ENCODE results near the gene ADCK2. TPM values are rescaled to one million over a fixed set of nuclear protein-coding genes. Genes with fewer than 3 reads are reported as not detected.

The ADCK2 gene
- polyA plus RNA-seq, 1 of the 3 experiments (the other 2 are of a cell fraction) = 19.0 TPM

DNA sequence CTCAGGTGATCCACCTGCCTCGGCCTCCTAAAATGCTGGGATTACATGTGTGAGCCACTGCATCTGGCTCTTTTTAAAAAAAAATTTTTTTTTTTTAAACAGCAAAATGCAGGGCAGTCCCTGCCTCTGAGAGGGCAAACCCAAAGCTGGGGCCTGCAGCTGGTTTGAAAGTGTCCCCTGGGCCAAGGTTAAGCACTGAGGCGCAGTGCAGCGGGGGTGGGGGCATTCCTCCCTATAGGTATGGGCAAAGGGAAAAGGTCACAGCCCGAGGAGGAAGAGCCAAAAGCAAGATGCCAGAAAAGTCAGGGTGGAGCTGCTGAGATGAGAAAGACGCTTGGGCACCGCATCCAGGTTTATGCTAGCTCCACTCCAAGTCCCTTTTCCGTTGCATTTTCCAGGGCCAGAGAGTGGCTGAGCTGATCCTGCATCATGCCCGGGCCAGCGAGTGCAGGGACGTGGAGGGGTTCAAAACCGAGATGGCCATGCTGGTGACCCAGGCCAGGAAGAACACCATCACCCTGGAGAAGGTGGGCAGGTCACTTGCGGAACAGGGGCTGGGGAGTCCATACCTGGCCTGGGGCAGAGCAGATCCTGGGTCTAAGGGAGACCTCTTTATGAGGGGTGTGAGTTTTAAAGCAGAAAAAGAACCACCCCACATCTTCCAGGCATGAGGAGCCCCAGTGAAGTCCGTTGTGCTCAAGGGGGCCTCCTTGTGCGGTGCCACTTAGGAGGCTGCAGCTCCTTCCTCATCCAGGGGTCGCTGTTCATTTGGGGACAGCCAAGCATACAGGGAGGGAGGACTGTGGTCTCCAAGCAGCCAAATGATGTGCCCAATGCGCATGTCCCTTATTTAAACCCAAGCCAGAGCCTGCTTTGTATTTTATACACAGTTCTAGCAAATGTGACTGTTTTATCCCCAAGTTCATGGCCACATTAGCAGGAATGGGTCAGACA is 16.7 kb downstream of the ADCK2 start (continued):
- TF ChIP-seq, protein P1, sequence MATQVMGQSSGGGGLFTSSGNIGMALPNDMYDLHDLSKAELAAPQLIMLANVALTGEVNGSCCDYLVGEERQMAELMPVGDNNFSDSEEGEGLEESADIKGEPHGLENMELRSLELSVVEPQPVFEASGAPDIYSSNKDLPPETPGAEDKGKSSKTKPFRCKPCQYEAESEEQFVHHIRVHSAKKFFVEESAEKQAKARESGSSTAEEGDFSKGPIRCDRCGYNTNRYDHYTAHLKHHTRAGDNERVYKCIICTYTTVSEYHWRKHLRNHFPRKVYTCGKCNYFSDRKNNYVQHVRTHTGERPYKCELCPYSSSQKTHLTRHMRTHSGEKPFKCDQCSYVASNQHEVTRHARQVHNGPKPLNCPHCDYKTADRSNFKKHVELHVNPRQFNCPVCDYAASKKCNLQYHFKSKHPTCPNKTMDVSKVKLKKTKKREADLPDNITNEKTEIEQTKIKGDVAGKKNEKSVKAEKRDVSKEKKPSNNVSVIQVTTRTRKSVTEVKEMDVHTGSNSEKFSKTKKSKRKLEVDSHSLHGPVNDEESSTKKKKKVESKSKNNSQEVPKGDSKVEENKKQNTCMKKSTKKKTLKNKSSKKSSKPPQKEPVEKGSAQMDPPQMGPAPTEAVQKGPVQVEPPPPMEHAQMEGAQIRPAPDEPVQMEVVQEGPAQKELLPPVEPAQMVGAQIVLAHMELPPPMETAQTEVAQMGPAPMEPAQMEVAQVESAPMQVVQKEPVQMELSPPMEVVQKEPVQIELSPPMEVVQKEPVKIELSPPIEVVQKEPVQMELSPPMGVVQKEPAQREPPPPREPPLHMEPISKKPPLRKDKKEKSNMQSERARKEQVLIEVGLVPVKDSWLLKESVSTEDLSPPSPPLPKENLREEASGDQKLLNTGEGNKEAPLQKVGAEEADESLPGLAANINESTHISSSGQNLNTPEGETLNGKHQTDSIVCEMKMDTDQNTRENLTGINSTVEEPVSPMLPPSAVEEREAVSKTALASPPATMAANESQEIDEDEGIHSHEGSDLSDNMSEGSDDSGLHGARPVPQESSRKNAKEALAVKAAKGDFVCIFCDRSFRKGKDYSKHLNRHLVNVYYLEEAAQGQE (IDR thresholded peaks at IDR 0.05; ENCODE audit: low read depth, low read length) = no peak

DNA sequence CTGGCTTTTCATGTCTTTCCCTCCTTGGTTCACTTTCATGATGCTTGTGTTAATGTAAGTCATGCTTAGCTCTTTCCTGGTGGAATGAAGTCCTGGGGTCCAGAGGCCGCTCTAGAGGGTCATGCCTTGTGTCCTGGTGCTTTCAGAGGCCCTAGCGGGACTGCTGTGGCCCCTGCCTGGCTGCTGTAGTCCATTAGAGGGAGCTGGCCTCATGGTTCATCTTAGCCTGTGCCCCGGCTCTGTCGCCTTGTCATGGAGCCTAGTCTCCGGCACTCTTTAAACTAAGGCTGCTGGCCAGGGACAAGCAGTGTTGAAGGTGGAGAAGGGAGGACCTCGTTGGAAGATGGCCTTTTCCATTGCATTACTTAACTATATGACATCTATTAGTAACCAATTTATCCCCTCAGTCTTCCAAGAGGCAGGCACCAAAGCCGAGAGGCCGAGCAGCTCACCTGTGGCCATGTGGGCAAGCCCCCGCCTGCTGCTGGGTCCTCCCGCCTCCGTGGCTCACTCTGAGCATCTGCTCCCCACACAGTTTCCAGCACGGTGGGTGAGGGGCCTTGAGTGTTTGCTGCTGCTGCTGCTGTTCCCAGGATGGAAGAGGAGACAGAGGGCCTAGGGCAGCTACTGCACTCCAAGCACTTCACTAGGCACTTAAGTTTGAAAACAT is 18.8 kb downstream of the ADCK2 start:
- 95% methylated on average over 12 of the region's 12 CpGs for WGBS (ENCODE audit: low lambda C conversion rate)
- CTCF ChIA-PET = interaction anchor here (0.8 to 1.2 kb wide), 3 partner anchors 16 to 174 kb away, joined by 3 to 5 read pairs (median 3); no protein-coding TSS in a partner anchor
- H3K4me1 ChIP-seq (ENCODE audit: control insufficient read depth in 1 of 2, insufficient read depth in 2 of 2, low read depth in 1 of 2, low read length in 1 of 2) = peaks cover 6 to 7% of the 10 kb centered on the region in 2 experiments; a peak in 2 of 4 replicates
- H3F3A ChIP-seq (replicated peaks; ENCODE audit: insufficient read depth) = no peaks in the 10 kb centered on the region
- H3K9me2 ChIP-seq = no peaks in the 10 kb centered on the region
- H3K27me3 ChIP-seq (ENCODE audit: insufficient read depth) = no peaks in the 10 kb centered on the region
- no peak overlapping the region for H2AFZ ChIP-seq (ENCODE audit: low read depth)
- no peak for DNase-seq
- no peaks in the 10 kb centered on the region for H3K9me3 ChIP-seq
- no peak overlapping the region for H3K4me2 ChIP-seq
- POLR2A ChIA-PET = no interaction called here
- H3K79me2 ChIP-seq (ENCODE audit: insufficient read depth) = no peaks in the 10 kb centered on the region
- H4K20me1 ChIP-seq (ENCODE audit: insufficient read depth) = no peaks in the 10 kb centered on the region
- no peak overlapping the region for H3K27ac ChIP-seq (ENCODE audit: low read depth in 2 of 2, low read length in 1 of 2)
- H3K36me3 ChIP-seq (replicated peaks in 1 of 2; ENCODE audit: control insufficient read depth in 1 of 2, insufficient read depth in 2 of 2, low read length in 1 of 2) = peaks cover 5 to 11% of the 10 kb centered on the region in 2 experiments
- no peak overlapping the region for H3K9ac ChIP-seq
- H3K4me3 ChIP-seq (ENCODE audit: low read depth in 2 of 2, low read length in 1 of 2) = no peak overlapping the region
- TF ChIP-seq, protein P2, sequence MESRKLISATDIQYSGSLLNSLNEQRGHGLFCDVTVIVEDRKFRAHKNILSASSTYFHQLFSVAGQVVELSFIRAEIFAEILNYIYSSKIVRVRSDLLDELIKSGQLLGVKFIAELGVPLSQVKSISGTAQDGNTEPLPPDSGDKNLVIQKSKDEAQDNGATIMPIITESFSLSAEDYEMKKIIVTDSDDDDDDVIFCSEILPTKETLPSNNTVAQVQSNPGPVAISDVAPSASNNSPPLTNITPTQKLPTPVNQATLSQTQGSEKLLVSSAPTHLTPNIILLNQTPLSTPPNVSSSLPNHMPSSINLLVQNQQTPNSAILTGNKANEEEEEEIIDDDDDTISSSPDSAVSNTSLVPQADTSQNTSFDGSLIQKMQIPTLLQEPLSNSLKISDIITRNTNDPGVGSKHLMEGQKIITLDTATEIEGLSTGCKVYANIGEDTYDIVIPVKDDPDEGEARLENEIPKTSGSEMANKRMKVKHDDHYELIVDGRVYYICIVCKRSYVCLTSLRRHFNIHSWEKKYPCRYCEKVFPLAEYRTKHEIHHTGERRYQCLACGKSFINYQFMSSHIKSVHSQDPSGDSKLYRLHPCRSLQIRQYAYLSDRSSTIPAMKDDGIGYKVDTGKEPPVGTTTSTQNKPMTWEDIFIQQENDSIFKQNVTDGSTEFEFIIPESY (IDR thresholded peaks at IDR 0.05; ENCODE audit: borderline replicate concordance, low read depth) = no peak
- TF ChIP-seq ELF1 (IDR thresholded peaks at IDR 0.05) (no peak), SIN3A (IDR thresholded peaks at IDR 0.05; ENCODE audit: borderline replicate concordance, low read depth, low read length) (no peak), JUND (IDR thresholded peaks at IDR 0.05) (no peak), TEAD4 (IDR thresholded peaks at IDR 0.05; ENCODE audit: borderline replicate concordance, insufficient read depth) (no peak), EZH2phosphoT487 (IDR thresholded peaks at IDR 0.05; ENCODE audit: borderline replicate concordance, low read depth) (no peak), FOSL2 (IDR thresholded peaks at IDR 0.05; ENCODE audit: borderline replicate concordance, low read depth) (no peak), EP300 (IDR thresholded peaks at IDR 0.05; ENCODE audit: borderline replicate concordance in 1 of 2, low read depth in 1 of 2, low read length in 1 of 2) (no peak), MXI1 (IDR thresholded peaks at IDR 0.05; ENCODE audit: low read depth, low read length) (no peak), TCF12 (IDR thresholded peaks at IDR 0.05) (no peak), RFX5 (IDR thresholded peaks at IDR 0.05; ENCODE audit: low read length) (no peak), CHD2 (IDR thresholded peaks at IDR 0.05; ENCODE audit: low read length, partially characterized antibody) (no peak), GATA2 (CRISPR knock-in tag; IDR thresholded peaks at IDR 0.05) (no peak), GABPA (IDR thresholded peaks at IDR 0.05; ENCODE audit: low read depth) (no peak), MEF2A (IDR thresholded peaks at IDR 0.05; ENCODE audit: borderline replicate concordance, low read depth) (no peak)
- TF ChIP-seq, protein P1 (IDR thresholded peaks at IDR 0.05; ENCODE audit: low read depth, low read length) = no peak
- TF ChIP-seq, protein P3, sequence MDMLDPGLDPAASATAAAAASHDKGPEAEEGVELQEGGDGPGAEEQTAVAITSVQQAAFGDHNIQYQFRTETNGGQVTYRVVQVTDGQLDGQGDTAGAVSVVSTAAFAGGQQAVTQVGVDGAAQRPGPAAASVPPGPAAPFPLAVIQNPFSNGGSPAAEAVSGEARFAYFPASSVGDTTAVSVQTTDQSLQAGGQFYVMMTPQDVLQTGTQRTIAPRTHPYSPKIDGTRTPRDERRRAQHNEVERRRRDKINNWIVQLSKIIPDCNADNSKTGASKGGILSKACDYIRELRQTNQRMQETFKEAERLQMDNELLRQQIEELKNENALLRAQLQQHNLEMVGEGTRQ (IDR thresholded peaks at IDR 0.05; ENCODE audit: borderline replicate concordance, low read depth, low read length) = no peak
- TF ChIP-seq, protein P4, sequence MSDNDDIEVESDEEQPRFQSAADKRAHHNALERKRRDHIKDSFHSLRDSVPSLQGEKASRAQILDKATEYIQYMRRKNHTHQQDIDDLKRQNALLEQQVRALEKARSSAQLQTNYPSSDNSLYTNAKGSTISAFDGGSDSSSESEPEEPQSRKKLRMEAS (IDR thresholded peaks at IDR 0.05; ENCODE audit: low read depth) = no peak

All from SK-N-SH (cell line).